Liver (tissue), 3 donors: Measurements from ENCODE around the gene ADAMTS19.

Experiments
- ATF3 ChIP-seq: IDR thresholded peaks from 2 replicates; pipeline ENCODE4 v1.6.1; 2016; ENCODE audit warnings: antibody characterized with exemption
- CTCF ChIP-seq: fragments of 150-350 bp; IDR thresholded peaks from 2 replicates; pipeline ENCODE4 v1.5.1; 2017; ENCODE audit warnings: improper control_type of control experiment, low read depth, low read length; ENCODE audit not compliant: missing input control
- FOXA1 ChIP-seq: IDR thresholded peaks from 2 replicates; pipeline ENCODE4 v1.6.1; 2016; ENCODE audit warnings: antibody characterized with exemption
- GABPA ChIP-seq, 2 donors: IDR thresholded peaks in 1 of 2; conservative IDR thresholded peaks in 1 of 2; 2 replicates each; pipeline ENCODE4 v1.6.1; 2016; ENCODE audit warnings: antibody characterized with exemption in 2 of 2, mild to moderate bottlenecking in 1 of 2, moderate library complexity in 1 of 2
- RAD21 ChIP-seq, 2 donors: IDR thresholded peaks; 2 replicates each; pipeline ENCODE4 v1.6.1; 2016; ENCODE audit warnings: antibody characterized with exemption in 2 of 2, mild to moderate bottlenecking in 2 of 2
- SP1 ChIP-seq: IDR thresholded peaks from 2 replicates; pipeline ENCODE4 v1.6.1; 2018; ENCODE audit warnings: antibody characterized with exemption, mild to moderate bottlenecking
- donor health status: healthy.
- donor health status: healthy.

- TF ChIP-seq CTCF: peak; percentile 99
- no peak for TF ChIP-seq ATF3
- TF ChIP-seq RAD21 (IDR thresholded peaks at IDR 0.05): peak; percentile 96 to 97
- TF ChIP-seq GABPA (IDR thresholded peaks at IDR 0.05 in 1 of 2, conservative IDR thresholded peaks at IDR 0.05 in 1 of 2): no peak
- no peak for TF ChIP-seq SP1
- no peak for TF ChIP-seq FOXA1
Measured at GRCh38 chr5:129767927-129768380, 307.9 kb downstream of the ADAMTS19 start.
